ENCODE results near the gene CLRN3.

CLRN3 gene

DNA sequence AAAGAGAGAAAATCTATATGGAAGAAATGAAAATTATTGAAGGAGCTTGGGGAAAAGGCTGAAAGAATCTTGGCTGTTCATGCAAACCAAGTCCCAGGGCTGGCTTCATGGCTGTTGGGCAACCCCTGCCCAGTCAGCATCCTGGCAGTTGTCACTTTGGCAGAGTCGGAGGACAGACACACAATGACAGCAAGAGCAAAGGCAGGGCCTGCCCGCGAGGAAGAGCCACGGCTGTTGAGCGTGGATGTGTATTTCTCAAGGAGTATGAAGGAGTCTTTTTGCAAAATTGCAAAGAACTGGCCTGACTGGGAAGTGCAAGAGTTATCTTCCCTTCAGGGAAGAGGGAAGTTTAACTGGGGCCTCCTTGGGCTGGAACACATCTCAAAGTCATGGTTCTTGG lies 25.8 kb upstream of the CLRN3 start:
- DNase-seq, result peak; percentile 27

DNA sequence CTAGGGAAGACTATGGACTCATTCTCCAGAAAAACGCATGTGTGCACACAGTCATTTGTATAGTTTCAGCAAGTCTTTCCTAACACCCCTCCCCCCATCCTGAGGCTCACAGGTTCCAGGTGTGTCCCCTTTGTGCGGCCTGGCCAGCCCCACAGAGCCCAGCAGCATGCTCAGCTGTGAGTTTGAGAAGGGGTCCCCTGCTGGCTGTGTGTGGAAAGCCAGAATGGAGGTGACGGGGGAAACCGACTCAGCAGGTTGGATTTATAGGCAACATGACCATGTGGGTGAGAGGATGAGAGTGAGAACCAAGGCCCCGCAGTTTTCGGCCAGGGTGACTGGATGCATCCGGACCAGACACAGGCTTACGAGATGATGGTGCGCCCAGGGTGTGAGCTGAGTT lies 24.1 kb upstream of the CLRN3 start:
- no peak for DNase-seq

DNA sequence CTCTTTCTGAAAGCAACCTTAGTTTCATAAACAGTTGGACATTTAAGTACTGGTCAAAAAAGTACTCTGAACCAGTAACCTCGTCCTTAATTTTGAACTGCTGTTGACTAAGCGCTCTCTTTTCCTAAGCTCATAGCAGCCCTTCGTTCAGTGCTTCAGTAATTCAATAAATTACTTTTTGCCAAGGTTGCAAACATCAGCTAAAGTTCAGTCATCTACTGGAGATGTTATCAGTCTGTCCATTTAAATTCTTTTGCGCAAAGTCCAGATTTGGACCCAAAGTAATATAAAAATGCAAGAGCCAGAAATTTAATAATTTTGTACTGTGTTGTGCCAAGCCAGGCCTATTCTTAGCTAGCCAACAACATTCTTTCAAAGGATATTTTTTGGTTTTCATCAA lies 22.6 kb upstream of the CLRN3 start:
- DNase-seq, result no peak

DNA sequence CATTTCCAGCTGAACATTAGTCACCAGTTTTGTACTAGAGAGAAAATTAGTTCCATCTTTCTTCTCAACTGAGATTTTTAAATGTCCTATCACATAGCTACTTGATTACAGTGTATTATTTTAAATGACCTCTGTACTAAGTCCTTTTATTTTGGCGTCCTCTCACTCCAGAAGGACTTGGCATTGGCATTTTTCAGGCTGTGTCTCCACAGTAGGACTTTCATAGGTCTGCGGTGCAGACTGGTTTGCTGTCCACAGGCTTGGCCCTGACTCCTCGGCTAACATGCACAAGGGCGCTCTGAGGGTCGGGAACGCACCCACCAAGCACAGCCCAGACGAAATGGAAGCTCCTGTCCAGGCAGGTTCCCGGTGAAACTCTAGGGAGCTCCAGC lies 20.6 kb upstream of the CLRN3 start:
- DNase-seq, result no peak

DNA sequence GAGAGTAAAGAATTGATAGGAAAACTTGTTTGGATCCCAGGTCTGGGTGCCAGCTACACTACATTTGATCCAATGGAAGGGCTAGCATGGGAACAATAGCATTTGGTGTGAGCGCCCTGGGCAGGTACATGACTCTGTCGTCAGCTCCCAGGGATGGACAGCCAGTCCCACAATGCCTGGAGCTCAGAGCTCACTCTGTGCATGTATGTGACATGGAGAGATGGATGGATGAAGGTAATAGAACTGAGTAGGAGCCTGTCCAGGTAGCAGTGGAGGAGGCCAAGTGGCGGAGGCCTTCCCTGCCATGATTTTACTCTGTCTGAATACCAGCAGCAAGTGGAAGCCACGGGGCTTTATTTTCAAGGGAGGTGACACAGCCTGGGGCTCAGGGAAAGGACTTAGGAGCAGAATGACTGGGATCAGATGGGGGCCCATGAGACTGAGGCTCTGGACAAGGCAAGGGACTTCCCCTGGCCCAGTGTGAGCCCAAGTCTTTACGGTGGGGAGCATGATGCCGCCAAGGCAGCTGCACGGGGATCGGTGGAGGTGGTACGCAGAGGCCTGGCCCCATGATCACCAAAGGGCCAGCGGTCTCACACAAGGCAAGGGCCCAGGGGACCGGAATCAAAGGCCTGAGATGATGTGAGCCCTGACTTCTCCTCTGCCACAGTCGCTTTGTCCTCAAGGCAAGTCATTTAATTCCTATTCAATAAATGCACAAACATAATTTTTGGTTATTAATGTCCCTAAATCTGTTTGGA lies 20.0 kb upstream of the CLRN3 start:
- no peak for DNase-seq

DNA sequence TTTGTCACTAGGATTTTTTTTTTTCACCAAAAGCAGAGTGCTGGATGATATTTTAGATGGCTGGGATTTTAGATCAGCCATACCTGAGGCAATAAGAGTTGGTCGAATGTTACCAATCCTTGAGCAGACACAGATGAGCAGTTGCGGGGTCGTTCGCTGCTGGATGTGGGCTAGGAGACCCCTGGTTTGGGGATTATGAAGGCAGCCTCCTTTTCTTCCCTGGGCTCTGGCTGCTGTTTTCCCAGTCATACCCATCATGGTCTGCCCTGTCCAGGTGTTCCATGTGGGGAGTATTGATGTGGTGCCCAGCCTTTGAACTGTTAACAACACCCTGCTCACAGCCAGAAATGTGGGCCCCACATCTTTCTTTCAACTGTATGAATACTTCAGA lies 19.1 kb upstream of the CLRN3 start:
- DNase-seq, result no peak

DNA sequence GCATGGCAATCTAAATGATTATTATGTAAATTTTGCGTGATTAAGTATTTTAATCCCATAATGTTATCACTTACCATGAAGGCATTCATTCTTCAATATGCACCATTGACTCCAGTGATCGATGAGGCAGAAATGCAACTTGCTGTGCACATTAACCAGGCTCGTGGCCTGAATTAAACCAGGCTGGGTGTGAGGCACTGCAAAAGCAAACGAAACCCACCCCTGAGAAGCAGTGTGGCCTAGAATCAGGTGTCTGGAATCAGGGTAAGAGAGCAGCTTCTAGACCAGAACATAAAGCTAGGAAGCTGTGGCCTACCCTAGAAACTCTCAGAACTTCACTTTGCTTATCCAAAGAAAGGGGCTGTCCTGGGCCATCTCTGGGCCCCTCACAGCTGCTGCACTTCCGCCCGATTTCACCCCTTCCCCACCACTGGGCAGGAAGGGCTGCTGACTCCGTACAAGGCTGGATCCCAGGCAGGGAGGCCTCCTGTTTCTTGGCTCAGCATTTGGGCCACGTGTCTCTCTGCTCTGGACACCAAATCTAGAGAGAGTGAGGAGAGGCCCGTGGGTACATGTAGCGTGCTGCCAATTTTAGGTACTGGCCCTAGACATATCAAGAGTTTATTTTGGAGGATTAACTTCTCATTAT lies 18.6 kb upstream of the CLRN3 start:
- DNase-seq, result no peak

DNA sequence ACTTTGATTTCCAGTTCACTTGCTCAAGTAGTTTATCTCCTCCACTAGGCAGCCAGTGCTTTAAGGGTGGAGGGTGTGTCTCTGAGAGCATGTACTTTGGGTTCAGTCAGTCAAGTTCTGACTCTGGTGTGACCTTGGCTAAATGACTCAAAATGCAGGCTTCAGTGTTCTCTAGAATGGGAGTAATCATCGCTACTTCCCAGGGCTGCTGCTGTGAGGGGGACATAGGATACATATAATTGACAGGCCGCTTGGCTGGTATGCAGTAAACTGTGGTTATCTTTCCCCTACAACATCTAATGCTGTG lies 17.7 kb upstream of the CLRN3 start:
- no peak for DNase-seq

DNA sequence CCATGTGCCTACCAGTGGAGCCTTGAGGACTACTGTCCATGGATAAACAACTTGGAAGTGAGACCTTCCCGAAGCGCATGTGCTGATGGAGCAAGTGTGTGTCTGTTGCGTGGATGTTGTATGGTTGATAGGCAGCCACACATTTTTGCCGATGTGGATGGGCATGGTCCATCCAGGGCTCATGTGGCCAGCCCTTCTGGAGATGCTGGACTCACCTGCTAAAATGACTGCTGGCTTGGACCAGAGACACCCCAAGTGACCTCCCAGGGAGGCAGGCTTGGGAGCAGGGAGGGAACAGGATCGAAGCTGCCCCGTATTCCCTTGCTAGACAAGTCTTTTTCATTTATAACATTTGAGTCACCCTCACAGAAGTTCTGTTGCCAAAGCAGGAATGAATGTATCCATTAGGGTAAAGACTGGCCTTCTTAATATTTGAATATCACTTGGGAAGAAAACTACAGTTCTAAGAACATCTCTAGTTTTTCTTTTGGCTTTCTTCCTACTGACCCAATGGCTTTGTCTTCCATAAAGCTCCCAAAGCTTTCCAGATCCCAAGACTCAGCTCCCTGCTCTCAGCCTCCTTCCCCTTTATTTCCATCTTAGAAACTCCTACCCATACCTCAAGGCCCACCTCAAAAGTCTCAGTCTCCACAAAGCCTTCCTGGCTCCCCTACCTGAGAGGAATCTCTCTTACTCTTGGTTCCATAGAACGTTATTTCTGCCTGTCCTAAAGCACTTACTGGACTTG lies 17.1 kb upstream of the CLRN3 start:
- no peak for DNase-seq

DNA sequence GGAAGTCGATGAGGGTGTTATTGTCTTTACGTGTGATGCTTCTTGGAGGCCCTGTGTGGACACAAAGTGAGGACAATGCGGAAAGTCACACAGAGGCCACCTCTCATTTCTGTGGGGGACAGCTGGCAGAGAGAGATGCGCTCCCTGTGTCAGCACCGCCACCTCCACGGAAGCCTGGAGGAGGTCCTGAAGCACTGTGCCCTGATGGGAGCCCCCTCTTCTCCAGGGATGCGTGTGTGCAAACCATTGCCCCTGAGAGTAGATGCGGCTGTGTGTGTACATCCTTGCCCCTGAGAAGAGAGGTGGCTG lies 16.2 kb upstream of the CLRN3 start:
- no peak for DNase-seq

DNA sequence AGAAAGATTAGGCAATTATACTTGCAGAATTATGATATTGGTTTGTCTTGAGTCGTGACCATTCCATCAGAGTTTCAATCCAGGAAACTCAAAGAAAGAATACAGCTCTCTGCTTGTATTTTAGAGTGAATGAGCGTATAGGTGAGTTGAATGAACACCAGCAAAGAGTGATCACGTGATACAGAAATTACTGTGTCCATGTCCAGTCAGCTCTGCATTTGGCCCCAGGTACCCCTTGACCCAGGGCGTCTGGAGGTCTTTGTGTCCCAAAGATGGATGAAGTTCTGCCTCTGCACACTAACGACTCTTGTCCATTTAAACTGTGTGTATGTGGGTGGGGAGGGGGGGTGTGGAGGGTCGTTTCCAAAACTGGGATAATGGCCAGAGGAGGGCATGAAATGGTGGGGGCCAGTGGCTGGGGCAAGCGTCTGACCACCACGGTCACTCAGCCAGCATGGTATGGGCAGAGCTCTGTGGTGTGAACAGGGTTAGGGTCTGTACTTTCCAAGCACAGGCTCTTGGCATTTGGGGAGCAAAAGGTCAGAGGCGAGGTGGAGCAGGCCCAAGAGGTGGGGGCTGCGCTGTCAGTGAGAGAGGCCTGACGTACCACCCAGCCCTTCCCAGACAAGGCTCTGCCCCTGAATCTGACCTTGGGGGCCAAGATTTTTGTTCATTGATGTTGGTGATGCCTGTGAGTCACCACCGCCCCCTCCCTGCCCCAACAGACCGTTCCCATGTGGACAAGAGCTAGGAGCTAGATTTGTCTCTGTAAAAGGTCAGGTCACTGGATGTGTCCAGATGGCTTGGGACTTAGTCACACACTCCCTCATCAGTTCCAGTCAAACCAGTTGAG lies 15.6 kb upstream of the CLRN3 start:
- DNase-seq, result no peak

DNA sequence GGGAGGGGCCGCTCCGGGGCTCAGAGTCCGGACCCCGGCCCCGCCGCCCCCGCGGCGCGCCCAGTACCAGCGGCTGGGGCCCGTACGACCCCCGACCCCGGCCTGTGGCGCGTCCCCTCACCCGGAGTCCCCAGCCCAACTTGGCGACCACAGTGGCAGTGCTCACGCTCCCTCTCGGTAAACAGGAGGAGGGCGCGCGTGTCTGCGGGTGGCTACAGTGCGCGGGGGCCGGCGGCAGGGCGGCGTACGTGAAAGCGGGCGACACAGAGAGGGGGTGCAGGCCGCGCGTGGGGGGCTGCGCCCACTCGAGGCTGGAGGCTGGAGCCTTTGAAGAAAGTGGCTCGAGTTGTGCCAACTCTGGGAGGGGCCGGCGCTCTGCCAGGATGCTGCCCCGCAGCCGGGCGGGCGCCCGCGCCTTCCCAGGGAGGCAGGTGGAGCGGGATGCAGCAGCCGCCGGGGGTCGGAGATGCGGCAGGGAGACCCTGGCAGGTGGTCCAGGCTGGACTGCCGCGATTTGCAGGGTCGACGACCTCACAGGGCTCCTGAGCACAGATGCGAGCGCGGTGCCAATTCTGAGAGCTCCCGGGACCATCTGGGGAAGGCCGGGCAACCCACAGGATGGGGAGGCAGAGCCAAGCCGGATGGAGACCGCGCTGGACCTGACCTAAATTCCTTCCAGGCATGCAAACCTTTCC lies 14.8 kb upstream of the CLRN3 start:
- DNase-seq, result peak; percentile 29

DNA sequence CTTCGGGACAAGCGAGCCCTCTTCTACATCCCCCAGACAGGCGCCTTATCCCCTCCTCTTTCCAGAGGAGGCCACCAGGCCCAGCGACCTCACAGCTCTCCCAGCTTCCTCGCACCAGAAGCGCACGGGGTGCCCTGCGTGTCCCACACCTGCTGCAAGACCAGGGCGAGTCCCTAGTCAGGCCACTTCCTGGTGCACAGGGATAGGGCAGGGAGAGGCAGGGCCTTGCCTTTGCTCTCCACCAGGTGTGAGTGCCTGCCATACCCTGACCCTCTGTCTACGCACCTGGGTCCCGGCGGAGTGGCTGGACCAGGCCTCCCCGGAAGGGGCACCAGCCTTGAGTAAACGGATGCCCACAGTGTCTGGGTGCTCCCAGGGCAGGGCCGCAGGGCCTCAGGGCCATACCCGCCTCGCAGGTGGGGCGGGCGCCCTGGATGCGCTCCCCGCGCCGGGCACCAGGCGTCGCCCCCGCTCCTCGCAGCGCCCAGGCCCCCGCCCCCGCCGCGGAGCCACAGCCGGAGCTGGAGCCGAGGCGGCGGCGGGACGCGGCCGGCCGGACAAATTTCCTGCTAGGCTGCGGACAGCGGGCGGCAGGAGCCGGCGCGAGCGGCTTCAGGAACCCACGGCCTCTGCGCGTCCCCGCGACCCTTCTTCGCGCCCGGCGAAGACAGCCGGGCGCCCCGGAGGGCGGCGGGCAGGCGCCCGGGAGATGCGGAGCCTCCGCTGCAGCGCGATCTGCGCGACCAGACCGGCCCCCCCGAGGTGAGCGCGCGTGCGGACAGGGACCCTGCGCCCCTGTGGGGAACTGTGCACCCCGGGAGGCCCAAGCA lies 14.0 kb upstream of the CLRN3 start, which contains the start of gene PTPRE:
PTPRE (plus strand) TSS at position 556 of the 830 bp plus-strand sequence. CDS start 133,779 bp downstream, outside the sequence.
- DNase-seq, result peak; percentile 52

DNA sequence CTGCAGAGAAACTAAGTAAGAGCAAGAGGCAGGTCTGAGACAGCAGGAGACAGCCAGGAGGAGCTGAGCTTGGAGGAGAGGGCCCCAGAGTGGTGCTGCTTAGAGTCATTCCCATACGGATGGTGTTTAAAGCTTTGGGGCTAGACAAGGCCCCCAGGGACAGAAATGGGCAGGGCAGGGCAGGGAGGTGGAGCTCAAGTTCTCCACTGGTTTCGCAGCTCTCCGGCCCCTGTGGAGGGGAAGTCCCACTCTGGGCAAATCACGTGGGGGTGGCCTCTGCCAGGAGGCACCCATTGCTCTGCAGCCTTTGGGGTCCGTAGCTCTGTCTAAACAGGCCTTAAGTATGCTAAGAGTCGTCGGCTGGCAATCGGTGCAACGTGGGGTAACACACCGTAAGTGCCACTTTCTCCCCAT lies 13.1 kb upstream of the CLRN3 start:
- no peak for DNase-seq

DNA sequence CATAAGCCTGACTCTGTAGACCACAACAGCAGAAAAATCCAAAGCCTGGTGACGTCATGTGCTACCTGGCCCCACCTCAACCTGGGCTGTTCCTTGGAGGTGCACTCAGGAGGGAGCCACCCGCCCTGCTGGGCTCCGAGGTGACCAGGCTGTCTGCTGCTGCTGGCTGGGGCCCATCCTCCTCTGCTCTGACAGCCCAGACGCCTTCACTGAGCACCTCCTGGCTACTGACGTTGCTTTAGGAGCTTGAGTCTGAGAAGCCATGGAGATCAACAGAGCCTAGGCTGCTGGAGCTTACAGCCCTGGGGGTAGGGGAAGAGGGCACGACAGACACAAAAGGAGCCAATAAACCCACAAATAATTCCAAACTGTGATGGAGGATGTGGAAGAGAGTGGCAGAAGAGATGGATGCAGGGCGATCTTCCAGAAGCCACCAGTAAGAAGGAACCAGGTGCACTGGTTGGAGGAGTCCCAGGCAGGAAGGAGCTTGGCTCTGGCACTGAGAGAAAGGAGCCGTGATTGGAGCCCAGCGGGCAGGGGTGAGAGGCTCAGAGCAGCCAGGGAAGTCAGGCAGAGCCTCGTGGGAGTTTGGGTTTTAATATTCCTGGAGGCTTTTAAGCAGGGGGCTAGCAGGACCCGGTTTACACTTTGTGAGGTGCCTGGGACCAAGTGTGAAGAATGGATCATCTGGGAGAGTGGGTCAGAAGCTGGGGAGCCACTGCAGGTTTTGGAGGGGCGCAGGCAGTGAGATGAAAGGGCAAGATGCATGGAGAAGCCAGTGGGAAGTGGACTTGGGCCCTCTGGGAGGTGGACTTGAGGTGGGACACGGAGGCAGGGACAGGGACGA lies 12.5 kb upstream of the CLRN3 start:
- DNase-seq, result no peak

DNA sequence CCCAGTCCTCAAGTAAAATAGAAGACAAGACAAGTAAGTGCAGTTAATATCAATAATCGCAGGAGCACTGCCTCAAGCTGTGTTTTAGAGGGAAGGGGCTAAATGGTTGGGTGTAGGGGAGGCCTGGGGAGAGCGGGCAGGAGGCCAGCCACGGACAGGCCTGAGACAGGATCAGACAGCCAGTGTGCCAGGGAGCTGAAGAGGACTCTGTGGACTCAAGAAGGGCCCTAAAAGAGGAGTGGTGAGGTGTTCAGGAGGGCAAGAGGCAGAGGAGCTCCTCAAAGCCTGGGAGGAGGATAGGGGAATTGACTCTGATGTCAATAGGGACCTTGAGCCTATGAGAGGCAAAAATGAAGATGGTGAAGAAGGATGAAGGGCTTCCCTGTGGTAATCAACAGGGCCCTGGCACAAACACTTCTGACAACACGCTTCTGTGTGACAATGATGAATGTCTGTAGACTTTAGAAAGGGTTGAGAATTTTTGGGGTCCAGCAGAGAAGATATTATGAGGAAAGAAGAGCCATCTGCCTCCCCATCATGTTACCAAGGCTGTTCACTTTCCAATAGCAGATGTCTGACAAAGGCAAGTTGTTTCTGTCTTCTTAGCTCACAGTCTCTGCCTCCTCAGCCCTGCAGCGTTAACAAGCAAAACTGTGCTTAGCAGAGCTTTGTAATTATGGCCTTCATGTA lies 11.7 kb upstream of the CLRN3 start:
- no peak for DNase-seq

DNA sequence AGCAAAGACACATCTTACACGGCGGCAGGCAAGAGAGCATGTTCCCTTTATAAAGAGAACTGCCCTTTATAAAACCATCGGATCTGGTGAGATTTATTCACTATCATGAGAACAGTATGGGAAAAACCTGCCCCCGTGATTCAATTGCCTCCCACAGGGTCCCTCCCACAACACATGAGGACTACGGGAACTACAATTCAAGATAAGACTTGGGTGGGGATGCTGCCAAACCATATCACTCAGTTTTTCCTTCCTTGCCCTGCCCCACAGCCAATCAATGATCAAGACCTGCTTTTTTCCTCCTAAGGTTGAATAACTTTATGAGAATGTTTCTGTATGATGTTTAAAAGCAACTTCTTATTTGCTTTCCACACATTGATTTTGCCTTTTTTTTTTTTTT lies 11.0 kb upstream of the CLRN3 start:
- DNase-seq, result no peak

DNA sequence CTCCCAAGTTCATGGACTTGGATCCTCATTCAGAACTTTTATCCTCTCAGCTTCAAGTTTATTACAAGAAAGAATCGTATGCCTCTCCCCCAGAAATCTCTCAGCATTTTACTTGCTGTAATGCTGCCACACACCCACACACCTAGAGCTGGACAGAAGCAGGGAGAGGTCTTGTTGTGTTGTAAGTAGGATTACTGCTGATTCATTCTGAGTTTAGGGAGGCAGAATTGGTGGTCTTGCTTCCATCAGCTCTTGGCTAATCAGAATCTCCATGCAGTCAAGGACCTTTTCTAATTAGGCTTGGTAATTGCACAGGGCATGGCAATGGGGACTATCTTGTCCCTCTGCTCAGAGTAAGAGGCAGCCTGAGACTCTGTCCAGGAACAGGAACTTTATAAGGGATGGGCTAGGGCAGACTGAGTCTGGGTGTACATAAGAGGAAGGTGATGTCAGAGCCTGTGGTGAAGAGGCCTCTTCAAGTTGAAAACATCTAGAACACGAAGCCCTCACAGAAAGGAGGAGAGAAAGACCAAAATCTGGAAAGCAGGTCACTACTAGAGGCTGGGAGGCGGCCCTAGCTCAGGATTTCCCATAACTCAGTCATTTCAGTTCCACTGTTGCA lies 7.1 kb upstream of the CLRN3 start:
- peak; percentile 19 for DNase-seq

DNA sequence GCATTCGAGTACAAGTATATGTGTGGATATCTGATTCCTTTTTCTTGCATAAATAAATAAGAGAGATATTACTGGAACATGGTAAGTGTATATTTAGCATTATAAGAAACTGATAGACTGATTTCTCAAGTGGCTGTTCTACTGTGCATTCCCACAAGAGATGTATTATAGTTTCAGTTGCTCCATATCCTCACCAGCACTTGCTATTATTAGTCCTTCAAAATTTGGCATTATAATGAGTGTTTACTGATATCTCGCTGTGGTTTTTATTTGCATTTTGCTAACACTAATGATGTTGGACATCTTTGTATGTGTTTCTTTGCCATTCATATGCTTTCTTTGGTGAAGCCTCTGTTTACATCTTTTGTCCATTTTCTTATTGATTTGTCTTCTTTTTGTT lies 4.4 kb upstream of the CLRN3 start:
- no peak for DNase-seq

DNA sequence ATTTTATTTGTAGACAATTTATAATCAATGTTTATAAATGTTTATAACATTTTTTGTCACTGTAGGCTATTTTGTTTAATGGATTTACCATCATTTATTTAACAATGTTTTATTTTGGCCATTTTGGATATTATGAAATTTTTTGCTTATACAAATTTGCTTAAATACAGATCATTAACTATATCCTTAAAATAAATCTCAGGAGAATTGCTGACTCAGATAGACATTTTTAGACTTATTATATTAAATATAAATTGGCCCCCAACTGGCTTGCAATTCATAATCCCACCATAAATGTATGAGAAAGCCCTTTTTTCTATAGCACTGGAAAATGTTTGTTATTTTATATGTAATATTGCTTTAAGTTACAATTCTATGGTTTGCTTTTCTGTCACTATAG lies 3.8 kb upstream of the CLRN3 start:
- DNase-seq, result no peak

All from midbrain (tissue), 1 donor.